ENCODE data around the gene ATP13A5. TPM values are rescaled to one million over a fixed set of nuclear protein-coding genes. Genes with fewer than 3 reads are reported as not detected.

ATP13A5 gene, protein sequence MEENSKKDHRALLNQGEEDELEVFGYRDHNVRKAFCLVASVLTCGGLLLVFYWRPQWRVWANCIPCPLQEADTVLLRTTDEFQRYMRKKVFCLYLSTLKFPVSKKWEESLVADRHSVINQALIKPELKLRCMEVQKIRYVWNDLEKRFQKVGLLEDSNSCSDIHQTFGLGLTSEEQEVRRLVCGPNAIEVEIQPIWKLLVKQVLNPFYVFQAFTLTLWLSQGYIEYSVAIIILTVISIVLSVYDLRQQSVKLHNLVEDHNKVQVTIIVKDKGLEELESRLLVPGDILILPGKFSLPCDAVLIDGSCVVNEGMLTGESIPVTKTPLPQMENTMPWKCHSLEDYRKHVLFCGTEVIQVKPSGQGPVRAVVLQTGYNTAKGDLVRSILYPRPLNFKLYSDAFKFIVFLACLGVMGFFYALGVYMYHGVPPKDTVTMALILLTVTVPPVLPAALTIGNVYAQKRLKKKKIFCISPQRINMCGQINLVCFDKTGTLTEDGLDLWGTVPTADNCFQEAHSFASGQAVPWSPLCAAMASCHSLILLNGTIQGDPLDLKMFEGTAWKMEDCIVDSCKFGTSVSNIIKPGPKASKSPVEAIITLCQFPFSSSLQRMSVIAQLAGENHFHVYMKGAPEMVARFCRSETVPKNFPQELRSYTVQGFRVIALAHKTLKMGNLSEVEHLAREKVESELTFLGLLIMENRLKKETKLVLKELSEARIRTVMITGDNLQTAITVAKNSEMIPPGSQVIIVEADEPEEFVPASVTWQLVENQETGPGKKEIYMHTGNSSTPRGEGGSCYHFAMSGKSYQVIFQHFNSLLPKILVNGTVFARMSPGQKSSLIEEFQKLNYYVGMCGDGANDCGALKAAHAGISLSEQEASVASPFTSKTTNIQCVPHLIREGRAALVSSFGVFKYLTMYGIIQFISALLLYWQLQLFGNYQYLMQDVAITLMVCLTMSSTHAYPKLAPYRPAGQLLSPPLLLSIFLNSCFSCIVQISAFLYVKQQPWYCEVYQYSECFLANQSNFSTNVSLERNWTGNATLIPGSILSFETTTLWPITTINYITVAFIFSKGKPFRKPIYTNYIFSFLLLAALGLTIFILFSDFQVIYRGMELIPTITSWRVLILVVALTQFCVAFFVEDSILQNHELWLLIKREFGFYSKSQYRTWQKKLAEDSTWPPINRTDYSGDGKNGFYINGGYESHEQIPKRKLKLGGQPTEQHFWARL
- not detected in 2 replicates for total RNA-seq

DNA sequence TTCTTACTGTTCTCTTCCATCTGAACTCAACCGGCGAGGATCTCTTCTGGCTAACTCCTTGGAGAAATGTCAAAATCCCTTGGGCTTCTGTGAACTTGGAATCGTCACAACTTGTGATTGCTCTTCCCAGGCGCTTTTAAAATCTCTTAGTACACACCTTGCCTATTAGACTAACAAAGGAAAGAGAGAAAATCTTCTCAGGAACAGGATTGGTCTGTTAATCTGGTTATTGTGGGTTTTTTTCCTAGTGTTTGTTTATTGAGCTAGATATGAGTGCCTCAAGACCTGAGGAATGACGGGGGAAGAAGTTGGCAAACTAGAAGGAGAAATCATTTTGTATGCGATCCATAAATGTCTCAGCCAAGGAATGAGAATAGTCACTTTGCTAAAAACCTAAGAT lies at the start of gene ATP13A5:
Gene ATP13A5, minus strand, starts transcription at position 48 of the 400 bp plus-strand sequence. Its CDS starts 28 bp downstream, at position 20.
- no peak for DNase-seq

DNA sequence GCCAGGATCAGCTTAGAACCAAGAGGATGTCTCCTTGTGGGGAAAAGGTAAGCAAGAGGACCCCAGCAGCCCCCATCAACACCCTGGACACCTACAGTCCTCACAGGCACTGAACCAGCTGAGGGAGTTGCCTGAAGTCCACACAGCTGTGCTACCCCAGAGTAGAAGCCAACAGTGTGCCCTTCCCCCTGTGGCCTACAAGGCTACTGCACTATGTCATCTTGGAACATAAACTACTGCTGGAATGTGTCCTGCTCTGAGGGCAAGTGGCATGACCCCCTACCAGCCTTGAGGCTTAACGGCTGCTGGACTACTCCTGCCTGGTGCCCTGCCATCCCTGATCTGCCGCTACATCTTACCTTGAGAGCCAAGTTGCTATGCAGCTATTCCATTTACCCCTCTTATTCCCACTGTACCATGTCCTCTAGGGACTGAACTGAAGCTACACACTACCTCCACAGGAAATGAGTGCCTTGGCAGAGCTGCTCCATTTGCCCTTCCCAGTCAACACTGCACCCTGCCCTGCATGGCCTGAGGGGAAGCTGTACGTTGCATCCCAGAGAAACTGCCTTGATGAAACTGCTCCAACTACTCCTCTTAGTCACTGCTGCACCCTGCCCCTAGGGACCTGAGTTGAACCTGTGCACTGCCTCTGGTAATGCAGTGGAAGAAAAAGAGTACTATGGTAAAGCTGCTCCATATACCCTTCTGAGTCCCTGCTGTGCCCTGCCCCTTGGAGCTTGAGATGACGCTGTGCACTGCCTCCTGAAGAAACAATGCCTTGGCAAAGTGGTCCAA lies 40.2 kb upstream of the ATP13A5 start:
- no peak for DNase-seq

DNA sequence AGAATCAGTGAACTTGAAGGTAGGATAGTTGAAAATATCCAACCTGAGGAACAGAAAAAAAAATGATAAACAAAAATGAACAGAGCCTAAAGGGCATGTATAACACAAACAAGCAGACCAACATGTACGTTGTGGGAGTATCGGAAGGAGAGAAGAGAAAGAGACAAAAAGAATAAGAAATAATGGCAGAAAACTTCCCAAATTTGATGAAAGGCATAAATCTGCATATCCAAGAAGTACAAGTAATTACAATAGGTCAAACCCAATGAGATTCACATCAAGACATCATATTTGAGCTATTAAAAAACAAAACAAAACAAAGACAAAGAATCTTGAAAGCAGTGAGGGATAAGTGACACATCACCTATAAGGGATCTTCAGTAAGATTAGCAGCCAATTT lies 38.1 kb upstream of the ATP13A5 start:
- DNase-seq, result no peak

DNA sequence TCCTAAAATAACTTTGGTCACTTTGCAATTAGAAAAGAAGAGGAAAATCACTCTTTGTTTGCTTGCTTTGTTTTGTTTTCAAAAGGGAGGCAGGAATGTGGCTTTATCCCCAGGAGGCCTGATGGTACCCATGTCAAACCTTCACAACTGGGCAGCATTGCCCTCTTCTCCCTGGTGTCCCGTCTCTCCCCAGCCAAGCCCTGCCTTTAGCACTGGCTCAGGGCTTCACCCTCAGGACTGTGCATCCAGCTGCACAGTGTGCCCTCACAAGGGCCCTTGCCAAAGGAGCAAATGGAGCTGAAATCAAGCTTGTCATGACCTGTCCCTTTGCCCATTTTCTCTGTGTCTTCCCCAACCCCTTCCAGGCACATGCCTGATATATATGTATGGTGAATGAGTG lies 29.1 kb upstream of the ATP13A5 start:
- no peak for DNase-seq

DNA sequence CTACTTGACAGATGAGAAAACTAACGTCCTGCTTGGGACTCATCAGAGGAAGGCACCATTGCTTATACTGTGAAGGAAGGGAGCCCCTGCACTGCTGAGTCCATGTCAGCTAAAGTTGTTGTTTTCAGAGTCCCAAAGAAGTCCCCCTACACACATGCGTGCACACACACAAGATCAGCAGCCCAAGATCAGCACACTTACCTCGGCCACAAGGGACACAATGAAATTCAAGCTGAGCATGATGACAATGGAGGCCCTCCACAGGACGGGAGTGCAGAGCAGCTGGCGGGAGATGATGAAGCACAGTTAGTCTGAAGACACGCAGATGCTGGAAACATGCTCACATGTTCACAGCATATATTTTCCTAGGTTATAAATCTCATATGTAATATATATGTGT lies 28.6 kb upstream of the ATP13A5 start:
- DNase-seq, result no peak

DNA sequence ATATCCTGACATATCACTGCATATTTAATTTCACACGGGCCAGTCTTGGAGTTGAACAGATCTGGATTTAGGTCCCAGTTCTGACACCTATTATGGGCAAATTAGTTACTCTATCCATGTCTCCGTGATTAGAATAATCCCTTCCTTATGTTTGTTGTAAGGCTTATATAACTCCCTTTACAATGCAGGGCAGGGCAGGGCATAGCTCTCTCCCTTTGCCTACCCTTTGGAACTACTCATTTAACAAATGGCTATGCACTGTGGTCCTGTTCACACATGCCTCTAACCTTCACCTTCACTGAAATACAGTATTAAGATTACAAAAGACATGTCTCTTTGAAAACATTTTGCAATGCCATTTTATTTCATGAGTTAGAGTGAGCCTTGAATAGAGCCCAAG lies 24.8 kb upstream of the ATP13A5 start:
- no peak for DNase-seq

DNA sequence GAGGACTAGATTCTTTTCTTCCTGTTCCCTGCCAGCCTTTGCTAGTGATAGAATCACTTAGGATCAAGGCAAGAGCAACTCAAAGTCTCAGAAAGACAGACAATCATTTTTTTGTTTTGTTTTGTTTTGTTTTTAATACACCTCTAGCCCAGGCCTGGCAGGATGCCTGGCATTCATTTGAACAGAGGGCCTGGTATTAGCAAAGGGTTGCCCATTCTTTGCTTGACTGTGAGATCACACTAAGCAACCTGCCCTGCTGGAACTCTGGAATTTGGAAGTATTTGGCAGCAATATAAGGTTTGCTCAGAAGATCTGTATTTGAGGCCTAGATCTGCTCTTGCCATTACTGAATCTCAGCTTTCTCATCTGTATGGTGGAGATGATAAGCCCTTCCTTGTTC lies 21.8 kb upstream of the ATP13A5 start:
- no peak for DNase-seq

DNA sequence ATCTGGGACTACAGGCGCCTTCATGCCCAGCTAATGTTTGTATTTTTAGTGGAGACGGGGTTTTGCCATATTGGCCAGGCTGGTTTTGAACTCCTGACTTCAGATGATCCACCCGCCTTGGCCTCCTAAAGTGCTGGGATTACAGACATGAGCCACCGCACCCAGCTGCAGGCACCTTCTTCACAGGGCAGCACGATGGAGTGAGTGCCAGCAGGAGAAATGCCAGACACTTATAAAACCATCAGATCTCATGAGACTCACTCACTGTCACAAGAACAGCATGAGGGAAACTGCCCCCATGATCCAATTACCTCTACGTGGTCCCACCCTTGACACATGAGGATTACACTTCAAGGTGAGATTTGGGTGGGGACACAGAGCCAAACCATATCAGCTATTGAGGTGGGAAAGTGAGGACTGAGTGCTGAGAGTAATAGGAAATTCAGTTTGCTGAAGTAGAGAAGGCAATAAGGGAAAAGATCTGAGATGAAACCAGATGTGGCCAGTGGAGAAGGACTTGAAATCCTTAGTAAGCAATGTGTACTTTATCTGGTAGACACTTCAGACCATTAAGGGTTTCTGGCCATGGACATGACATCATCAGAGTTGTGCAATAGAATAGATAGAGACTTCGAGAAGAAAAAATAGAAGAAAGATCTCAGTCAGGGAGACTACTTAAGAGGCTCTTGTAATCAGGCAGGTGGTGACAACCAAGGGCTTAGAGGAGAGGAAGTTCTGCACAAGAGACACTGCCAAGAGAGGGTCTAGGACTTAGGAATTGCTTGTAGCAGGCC lies 18.1 kb upstream of the ATP13A5 start:
- DNase-seq, result no peak

DNA sequence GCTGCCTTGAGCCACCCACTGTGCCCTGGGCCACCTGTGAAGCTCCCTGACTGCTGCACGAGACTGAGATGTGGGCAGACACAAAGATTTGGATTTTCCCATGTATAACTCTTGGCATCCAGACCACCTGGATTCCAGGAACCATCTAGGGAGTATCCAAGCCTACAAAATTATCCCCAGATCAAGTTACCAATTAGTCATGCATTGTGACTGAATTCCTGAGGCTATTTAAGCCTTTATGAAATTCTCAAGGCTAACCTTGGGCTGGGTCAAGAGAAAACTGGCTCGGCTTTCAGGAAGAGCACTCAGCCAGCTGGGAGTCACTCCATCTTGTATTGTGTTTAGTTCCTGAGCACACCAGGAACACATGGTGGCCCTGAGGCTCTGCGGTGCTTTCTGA lies 13.3 kb upstream of the ATP13A5 start:
- no peak for DNase-seq

DNA sequence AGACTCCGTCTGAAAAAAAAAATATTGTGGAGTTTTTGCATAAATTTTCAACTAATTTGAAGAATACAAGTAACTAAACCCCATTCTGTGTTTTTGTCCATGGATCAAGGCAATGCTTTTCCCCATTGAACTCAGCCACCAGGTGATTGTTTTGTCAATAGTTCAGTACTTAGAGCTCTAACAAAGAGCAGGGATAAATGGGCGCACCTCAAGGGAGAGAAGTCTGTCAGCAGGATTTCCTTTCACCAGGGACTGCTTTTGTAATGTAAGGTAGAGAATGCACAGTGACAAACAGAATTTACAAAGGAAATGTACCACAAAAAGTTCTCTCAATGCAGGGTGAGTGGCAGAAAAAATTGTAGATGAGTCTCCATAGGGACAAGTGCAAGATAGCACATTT lies 10.8 kb upstream of the ATP13A5 start:
- no peak for DNase-seq

DNA sequence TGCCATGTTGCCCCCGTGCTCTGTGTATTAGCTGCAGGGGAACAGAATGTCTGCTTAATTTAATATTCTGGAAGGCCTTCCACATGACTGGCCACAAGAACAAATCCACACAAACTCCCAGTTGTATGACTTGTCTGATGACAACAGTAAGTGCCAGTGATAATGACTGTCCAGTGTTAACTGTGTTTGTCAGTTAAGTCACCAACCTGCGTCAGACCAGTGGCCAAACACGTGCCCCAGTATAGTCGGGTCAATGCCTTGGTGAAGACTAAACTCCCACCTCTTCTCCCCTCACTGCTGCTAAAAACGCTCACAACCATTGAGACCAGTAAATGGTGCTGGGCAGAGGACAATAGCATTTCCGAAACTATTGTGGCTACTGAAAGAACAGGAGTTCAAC lies 9.8 kb upstream of the ATP13A5 start:
- no peak for DNase-seq

DNA sequence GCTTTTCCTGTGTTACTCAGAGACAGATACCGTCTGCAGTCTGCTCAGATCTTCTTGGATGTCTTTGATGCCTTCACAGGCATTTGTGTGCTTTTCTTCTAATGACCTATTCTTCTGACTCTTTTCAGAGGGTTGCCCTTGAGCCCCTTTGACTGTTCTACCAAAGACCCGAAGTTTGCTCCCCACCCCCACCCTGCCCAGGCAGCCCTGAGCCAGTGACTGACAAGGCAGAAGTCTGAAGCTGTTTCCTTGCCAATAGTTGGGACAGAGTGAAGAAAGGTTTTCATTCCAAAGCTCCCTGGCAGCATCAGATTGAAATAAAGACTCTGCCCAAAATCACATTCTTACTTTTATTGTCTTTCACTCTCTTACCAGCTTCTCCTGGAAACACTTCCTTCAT lies 9.0 kb upstream of the ATP13A5 start:
- DNase-seq, result no peak

DNA sequence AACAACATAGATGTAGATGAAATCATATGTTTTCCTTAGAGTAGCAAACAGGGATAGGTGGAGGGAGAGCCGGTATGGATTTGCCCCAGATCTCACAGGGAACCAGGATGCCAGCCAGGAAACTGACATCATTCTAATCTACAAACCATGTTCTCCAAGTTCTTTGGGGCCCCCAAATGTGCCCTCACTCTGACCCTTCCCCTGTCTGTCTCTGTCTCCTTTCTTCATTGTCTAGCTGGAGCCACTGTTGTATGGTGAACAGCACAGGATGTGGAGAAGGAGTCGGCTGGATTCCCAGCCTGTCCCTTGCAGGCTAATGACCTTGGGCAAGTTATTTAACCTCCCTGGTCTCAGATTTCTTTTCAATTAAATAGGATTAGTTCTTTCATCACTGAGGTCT lies 962 bp downstream of the ATP13A5 start:
- DNase-seq, result no peak

DNA sequence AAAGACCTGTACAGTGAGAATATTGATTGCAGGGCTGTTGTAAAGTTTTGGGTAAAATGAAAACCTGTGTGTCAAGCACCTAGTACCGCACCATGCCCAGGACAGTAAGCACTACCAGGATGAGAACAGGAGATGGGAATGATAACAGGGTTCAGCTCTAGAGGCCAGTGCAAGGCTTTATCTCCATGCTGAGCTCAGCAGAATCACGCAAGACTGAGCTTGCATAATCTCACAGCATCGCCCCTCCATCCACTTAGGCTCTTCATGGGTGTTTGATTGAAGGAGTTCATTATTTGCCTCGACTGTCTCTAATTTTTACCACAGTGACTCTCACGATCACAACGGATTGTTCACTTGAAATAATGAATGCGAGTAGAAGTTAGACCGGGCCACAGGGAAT lies 2.9 kb downstream of the ATP13A5 start:
- no peak for DNase-seq

DNA sequence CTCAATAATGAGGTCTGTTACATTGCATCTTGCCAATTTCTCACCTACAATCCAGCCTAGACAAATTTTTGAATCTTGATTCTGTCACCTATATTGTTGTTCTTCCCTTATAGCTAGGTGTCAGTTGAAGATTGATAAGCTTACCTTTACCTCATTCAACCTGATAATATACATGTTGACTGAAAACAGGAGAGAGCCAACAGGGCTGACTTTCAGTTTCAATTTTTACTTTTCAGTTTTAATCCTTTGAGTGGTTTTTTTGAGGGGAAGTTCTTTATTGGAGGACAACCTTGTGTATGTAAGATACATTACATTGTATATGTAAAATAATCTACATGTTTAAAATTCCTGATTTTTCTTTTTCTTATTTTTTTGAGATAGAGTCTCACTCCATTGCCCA lies 5.8 kb downstream of the ATP13A5 start:
- DNase-seq, result no peak

DNA sequence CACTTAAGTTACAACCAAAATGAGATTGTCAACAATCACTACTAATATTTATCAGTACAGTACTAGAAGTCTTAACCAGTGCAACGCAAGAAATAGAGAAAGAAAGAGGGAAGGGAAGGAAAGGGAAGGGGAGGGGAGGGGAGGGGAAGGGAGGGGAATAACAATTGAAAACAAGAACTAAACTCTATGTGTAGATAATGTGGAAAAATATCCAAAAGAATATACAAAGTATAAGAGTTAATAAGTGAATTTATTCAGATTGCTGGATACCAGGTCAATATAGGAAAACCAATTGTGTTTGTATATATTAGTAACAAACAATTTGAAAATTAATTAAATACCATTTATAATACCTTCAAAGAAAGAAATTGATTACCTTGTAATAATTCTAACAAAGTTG lies 10.7 kb downstream of the ATP13A5 start:
- DNase-seq, result no peak

DNA sequence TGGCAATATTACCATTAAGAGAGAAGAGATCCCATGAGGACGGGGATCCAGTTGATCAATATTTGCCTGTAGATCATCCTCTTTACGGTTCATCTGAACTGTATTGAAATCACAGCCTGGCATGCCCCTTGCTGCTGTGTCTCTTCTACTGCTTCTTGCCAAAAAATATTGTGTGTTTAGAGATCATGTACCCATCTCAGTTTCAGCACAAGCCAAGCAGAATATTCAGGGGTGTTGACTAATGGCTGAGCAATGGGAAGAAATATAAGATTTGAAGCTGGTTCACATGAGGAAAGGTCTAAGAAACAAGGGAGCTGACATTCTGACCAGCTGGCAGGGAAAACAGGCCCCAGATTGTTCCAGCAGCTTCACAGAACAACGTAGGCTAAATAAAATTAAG lies 21.3 kb downstream of the ATP13A5 start:
- no peak for DNase-seq

DNA sequence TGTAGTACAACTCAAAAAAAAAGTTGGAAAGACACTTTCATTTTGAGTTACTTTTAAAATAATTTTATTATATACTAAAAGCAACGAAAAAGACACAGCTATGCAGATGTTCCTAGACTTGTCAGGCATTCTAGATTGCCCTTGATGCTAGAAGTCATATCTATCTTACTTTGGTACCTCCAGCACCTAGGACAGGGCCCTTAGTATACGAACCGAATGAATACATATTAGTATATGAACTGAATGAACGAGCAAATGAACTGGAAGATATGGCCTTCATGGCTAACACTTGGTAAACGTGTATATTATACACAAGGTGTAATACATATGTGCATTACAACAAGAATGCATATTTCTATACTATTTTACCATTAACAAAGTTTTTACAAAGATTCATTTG lies 24.1 kb downstream of the ATP13A5 start:
- DNase-seq, result no peak

DNA sequence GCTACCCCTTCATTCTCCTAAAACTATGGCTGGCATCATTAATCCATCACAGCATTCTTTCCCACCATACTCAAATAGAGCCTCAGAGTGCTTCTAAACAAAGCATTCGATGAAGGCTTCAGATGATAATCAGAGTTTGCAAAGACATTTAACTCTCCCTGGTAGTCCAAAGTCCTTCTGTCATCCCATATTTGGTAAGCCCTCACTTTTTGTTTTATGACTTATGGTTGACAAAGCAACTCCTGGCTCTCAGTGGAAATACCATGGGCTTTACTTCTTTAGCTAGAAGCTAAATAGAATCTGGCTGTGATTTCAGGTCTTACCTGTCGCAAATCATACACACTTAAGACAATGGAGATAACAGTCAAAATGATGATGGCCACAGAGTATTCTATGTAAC lies 27.8 kb downstream of the ATP13A5 start:
- DNase-seq, result no peak

DNA sequence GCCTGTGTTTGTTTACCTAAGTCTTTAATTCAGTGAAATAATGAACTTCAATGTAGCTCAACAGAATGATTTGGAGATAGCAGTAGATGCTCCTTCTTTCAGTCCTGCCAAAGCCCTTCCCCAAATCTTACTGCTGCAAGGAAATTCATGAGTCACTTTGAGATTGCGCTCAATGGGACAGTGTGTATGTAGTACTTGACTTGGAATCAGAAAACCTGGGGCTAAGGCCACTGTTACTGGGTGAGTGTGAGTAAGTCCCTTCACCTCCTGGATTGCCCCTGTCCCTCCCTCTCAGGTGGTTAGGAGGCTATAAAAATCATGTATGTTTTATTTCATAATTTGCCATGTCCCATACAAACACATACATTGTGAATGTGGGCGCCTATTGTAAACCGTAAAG lies 29.9 kb downstream of the ATP13A5 start:
- DNase-seq, result no peak
